Spleen (tissue), 7 donors: ENCODE measurements around the gene YWHAQ.

Experiments used
- POLR2A ChIP-seq, 3 donors: fragments of 450-650 bp; IDR thresholded peaks; one replicate each; pipeline ENCODE4 v1.5.1; 2017; ENCODE audit warnings: antibody characterized with exemption in 3 of 3, mild to moderate bottlenecking in 1 of 3
- POLR2AphosphoS5 ChIP-seq, 3 donors: sonication (generic); formaldehyde crosslinking; IDR thresholded peaks; one replicate each; pipeline ENCODE4 v1.5.1; 2017; ENCODE audit warnings: antibody characterized with exemption in 3 of 3
- TF ChIP-seq, protein P1 (sequence below), 11 experiments: fragments of 200-600 bp in 7 of 11; fragments of 450-650 bp in 4 of 11; sonication (generic) in 4 of 11; IDR thresholded peaks in 8 of 11; conservative IDR thresholded peaks in 3 of 11; 1 replicate in 7 of 11; 2 replicates in 4 of 11; pipeline versions ENCODE4 v1.4.0 to v1.8.0; 2016 to 2021; ENCODE audit warnings: antibody characterized with exemption in 11 of 11, inconsistent platforms in 4 of 11, mild to moderate bottlenecking in 1 of 11
- donor health status: DM: no; HTN: no; CAD: no; lungs with moderate emphysema.
- donor health status: DM: no; HTN: no; CAD: no.
- donor health status: DM: no; HTN: no; CAD: no.

DNA sequence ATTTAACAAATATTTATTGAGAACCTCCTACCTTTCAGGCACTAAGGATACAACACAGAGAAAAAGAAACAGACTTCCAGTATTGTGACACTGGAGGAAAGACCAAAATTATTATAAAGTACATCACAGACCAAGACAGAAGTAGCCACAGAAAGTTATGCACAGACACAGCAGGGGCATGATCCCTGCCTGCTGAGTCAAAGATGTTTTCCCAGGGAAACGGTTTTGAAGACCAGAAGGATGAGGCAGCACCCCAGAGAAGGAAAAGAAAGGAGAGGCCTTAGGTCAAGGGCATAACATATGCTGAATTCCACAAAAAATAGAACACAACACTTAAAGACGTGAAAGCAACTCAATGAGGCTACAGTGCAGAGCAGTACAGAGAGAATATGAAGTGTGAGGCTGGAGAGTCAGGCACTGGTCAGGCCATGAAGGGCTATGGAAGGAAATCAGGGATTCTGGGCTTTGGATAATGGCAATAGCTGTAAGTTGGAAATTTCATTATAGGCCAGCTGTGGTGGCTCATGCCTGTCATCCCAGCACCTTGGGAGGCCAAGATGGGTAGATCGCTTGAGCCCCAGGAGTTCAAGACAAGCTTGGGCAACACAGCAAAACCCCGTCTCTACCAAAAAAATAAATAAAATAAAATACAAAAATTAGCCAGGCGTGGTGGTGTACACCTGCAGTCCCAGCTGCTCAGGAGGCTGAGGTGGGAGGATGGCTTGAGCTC lies 83.4 kb downstream of the YWHAQ start:
- TF ChIP-seq, protein P1, sequence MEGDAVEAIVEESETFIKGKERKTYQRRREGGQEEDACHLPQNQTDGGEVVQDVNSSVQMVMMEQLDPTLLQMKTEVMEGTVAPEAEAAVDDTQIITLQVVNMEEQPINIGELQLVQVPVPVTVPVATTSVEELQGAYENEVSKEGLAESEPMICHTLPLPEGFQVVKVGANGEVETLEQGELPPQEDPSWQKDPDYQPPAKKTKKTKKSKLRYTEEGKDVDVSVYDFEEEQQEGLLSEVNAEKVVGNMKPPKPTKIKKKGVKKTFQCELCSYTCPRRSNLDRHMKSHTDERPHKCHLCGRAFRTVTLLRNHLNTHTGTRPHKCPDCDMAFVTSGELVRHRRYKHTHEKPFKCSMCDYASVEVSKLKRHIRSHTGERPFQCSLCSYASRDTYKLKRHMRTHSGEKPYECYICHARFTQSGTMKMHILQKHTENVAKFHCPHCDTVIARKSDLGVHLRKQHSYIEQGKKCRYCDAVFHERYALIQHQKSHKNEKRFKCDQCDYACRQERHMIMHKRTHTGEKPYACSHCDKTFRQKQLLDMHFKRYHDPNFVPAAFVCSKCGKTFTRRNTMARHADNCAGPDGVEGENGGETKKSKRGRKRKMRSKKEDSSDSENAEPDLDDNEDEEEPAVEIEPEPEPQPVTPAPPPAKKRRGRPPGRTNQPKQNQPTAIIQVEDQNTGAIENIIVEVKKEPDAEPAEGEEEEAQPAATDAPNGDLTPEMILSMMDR (IDR thresholded peaks at IDR 0.05 in 8 of 11, conservative IDR thresholded peaks at IDR 0.05 in 3 of 11): no peak
- TF ChIP-seq POLR2A (IDR thresholded peaks at IDR 0.05): no peak
- no peak for TF ChIP-seq POLR2AphosphoS5 (IDR thresholded peaks at IDR 0.05)
